CD8-positive, alpha-beta memory T cell (primary cell): Measurements from ENCODE around the gene SCN1A. TPM values are rescaled to one million over a fixed set of nuclear protein-coding genes. Genes with fewer than 3 reads are reported as not detected.

Experiments
- CTCF ChIA-PET: fragments of 350-600 bp; sonication (Branson Sonifier 250); formaldehyde crosslinking; loops from one replicate; lab custom pipeline; 2021; ENCODE audit warnings: antibody characterized with exemption; lab: Charles Lee
- POLR2A ChIA-PET: fragments of 350-600 bp; sonication (Branson Sonifier 250); formaldehyde crosslinking; loops from one replicate; lab custom pipeline; 2021; ENCODE audit warnings: antibody characterized with exemption; lab: Charles Lee
- DNase-seq, 5 donors: peaks; one replicate each; pipeline versions ENCODE4 v3.0.0 to v3.0.0-alpha.2; 2020 to 2022; ENCODE audit warnings: mixed read lengths in 1 of 5
- H3K27ac ChIP-seq: one replicate; pipeline ENCODE4 v1.7.0; 2013; ENCODE audit warnings: low read depth, mild to moderate bottlenecking, low read length, moderate library complexity
- H3K27me3 ChIP-seq: 2 replicates; pipeline ENCODE4 v1.7.0; 2013; ENCODE audit warnings: low read length, mild to moderate bottlenecking; ENCODE audit not compliant: insufficient read depth, poor library complexity, severe bottlenecking
- H3K36me3 ChIP-seq: 2 replicates; pipeline ENCODE4 v1.7.0; 2013; ENCODE audit warnings: mild to moderate bottlenecking, low read length, moderate library complexity; ENCODE audit not compliant: insufficient read depth
- H3K4me1 ChIP-seq: 2 replicates; pipeline ENCODE4 v1.7.0; 2013; ENCODE audit warnings: mild to moderate bottlenecking, low read length, moderate library complexity; ENCODE audit not compliant: insufficient read depth
- H3K4me3 ChIP-seq: 2 replicates; pipeline ENCODE4 v1.7.0; 2013; ENCODE audit warnings: mild to moderate bottlenecking, low read length
- H3K9me3 ChIP-seq: 2 replicates; pipeline ENCODE4 v1.7.0; 2013; ENCODE audit warnings: mild to moderate bottlenecking, low read length
- H3K27ac Mint-ChIP-seq, 8 donors: one replicate each; pipeline ENCODE4 v1.8.0; 2020 to 2021; ENCODE audit warnings: mixed read lengths in 8 of 8, mild to moderate bottlenecking in 6 of 8, inconsistent platforms in 3 of 8, moderate library complexity in 3 of 8
- H3K27me3 Mint-ChIP-seq, 2 donors: one replicate each; pipeline ENCODE4 v1.8.0; 2020 to 2021; ENCODE audit warnings: mixed read lengths in 2 of 2, mild to moderate bottlenecking in 1 of 2, moderate library complexity in 1 of 2
- H3K36me3 Mint-ChIP-seq, 3 donors: one replicate each; pipeline ENCODE4 v1.8.0; 2020 to 2021; ENCODE audit warnings: mixed read lengths in 3 of 3, inconsistent platforms in 1 of 3, mild to moderate bottlenecking in 1 of 3
- H3K4me1 Mint-ChIP-seq, 3 donors: one replicate each; pipeline ENCODE4 v1.8.0; 2020 to 2021; ENCODE audit warnings: mixed read lengths in 3 of 3, inconsistent platforms in 1 of 3, mild to moderate bottlenecking in 1 of 3
- H3K4me3 Mint-ChIP-seq, 7 donors: one replicate each; pipeline ENCODE4 v1.8.0; 2020 to 2021; ENCODE audit warnings: mixed read lengths in 7 of 7, mild to moderate bottlenecking in 6 of 7, moderate library complexity in 4 of 7, inconsistent platforms in 2 of 7
- H3K9me3 Mint-ChIP-seq, 5 donors: one replicate each; pipeline ENCODE4 v1.8.0; 2020 to 2022; ENCODE audit warnings: mixed read lengths in 5 of 5, mild to moderate bottlenecking in 3 of 5, moderate library complexity in 2 of 5, inconsistent platforms in 1 of 5
- polyA plus RNA-seq: library from polyadenylated mRNA; unstranded; fragments of 300-500 nt; fragmentation: Illumina TruSeq; gene quantifications from one replicate; pipeline ENCODE4 v1.2.3, GENCODE V29; 2021
- total RNA-seq, 2 experiments: library from RNA; stranded (reverse); gene quantifications; one replicate each; pipeline ENCODE4 v1.2.3, GENCODE V29; 2021

SCN1A gene
- total and polyA plus RNA-seq, 3 experiments from 2014 or later: not detected

DNA sequence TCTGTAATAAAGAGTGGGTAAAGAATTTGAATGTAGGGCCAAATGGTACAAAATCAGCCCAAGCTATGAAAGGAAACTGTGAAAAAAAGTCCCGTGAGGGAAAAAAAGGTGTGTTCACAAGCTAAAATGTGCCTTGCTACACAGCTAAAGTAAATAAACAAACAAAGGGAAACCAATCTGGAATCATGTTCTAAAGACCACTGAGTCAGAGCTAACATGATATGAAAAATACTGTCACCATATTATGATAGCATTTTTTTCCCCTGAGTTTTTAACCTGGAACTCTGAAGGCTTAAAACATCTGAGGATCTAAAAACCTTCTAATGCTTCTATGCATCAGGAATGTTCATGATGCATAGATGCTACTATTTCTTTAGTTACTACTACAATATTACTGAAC is 58.8 kb downstream of the SCN1A start:
- Mint-ChIP-seq H3K9me3 (no peaks in the 10 kb centered on the region), H3K27me3 (peaks cover 3 to 15% of the 10 kb centered on the region in 2 donors), H3K4me3 (no peak overlapping the region), H3K27ac (no peak overlapping the region), H3K36me3 (no peaks in the 10 kb centered on the region), H3K4me1 (no peaks in the 10 kb centered on the region)
- no peaks in the 10 kb centered on the region for H3K4me1 ChIP-seq
- no peak overlapping the region for H3K27ac ChIP-seq
- H3K9me3 ChIP-seq: no peaks in the 10 kb centered on the region
- DNase-seq: no peak
- no peaks in the 10 kb centered on the region for H3K27me3 ChIP-seq
- H3K36me3 ChIP-seq: no peaks in the 10 kb centered on the region
- ChIA-PET CTCF (no interaction called here), POLR2A (no interaction called here)
- no peak overlapping the region for H3K4me3 ChIP-seq

- ChIA-PET CTCF (no interaction called here), POLR2A (no interaction called here)
- Histone ChIP-seq H3K27me3 (no peaks in the 10 kb centered on the region), H3K9me3 (no peaks in the 10 kb centered on the region), H3K4me3 (no peak overlapping the region), H3K27ac (no peak overlapping the region), H3K36me3 (no peaks in the 10 kb centered on the region), H3K4me1 (no peaks in the 10 kb centered on the region)
- DNase-seq: no peak
- no peaks in the 10 kb centered on the region for H3K9me3 Mint-ChIP-seq
- H3K4me3 Mint-ChIP-seq: no peak overlapping the region
- no peaks in the 10 kb centered on the region for H3K4me1 Mint-ChIP-seq
- no peak overlapping the region for H3K27ac Mint-ChIP-seq
- no peaks in the 10 kb centered on the region for H3K36me3 Mint-ChIP-seq
- peaks cover 3 to 15% of the 10 kb centered on the region in 2 donors for H3K27me3 Mint-ChIP-seq
Observed at GRCh38 chr2:166067229-166067628, 60.6 kb downstream of the SCN1A start.

DNA sequence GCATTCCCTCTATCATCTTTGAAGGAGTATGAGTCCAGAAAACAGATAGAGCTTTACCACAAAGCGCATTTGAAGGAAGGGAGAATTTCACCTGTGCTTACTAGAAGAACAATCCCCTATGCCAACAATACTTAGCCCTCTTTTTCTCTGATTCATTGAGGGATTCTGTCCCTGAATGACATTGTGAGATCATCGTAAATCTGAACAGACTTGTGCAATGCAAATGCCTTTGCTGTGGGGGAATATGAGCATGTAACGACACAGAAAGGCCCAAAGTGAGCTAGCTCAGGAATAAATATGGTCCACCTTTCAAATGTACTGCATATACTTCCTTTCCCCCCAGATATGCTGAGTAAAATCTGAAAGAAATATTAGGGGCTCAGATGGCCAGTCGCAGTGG is 67.6 kb downstream of the SCN1A start:
- DNase-seq: no peak
- no peak overlapping the region for H3K27ac ChIP-seq
- Mint-ChIP-seq H3K27ac (no peak overlapping the region), H3K9me3 (no peaks in the 10 kb centered on the region), H3K4me1 (no peaks in the 10 kb centered on the region), H3K36me3 (no peaks in the 10 kb centered on the region), H3K4me3 (no peak overlapping the region), H3K27me3 (peaks cover 1 to 5% of the 10 kb centered on the region in 2 donors)
- no peak overlapping the region for H3K4me3 ChIP-seq
- no peaks in the 10 kb centered on the region for H3K9me3 ChIP-seq
- ChIA-PET POLR2A (no interaction called here), CTCF (no interaction called here)
- no peaks in the 10 kb centered on the region for H3K27me3 ChIP-seq
- H3K36me3 ChIP-seq: no peaks in the 10 kb centered on the region
- H3K4me1 ChIP-seq: no peaks in the 10 kb centered on the region

DNA sequence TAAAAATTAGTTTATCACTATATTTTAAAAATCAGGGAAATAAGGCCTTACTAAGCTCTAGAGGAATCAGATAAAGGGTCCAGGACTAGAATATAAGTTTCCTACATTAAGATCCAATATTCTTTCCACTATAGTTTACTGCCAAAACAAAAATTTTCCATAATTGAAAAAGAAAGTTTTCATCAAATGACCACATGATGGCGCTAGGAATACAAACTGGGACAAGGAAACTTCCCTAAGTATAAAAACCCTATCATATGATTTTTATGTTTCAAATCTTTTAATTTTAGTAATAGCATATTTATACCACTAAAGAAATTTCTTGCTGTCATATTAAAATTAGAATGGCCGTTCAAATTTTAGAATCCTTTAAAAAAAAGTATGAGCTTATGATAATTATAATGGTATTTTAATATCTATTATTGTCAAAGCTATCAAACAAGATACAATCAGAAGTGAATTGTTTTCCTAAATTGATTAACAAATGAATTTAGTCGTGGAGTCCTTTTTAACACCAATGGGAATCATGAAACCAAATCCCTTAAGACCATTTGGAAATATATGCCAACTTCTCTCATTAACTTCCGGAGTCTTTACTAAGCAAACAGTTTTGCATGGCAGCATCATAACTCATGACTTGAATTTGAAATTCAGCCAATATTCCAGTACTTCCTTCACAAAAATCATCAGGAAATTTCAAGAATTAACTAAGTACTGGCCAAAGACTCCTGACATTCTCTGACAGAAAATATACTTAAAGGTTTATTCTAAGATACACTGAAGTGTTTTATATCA is 70.3 kb downstream of the SCN1A start:
- Histone ChIP-seq H3K9me3 (no peaks in the 10 kb centered on the region), H3K36me3 (no peaks in the 10 kb centered on the region), H3K4me3 (no peak overlapping the region), H3K27me3 (no peaks in the 10 kb centered on the region), H3K4me1 (no peaks in the 10 kb centered on the region), H3K27ac (no peak overlapping the region)
- Mint-ChIP-seq H3K9me3 (no peaks in the 10 kb centered on the region), H3K36me3 (no peaks in the 10 kb centered on the region), H3K4me3 (no peak overlapping the region), H3K27ac (no peak overlapping the region), H3K4me1 (no peaks in the 10 kb centered on the region), H3K27me3 (peaks cover 1 to 14% of the 10 kb centered on the region in 2 donors)
- POLR2A ChIA-PET: no interaction called here
- CTCF ChIA-PET: no interaction called here
- DNase-seq: no peak

GRCh38 chr2:166044853-166045483 is 82.9 kb downstream of the SCN1A start:
- H3K27me3 Mint-ChIP-seq: peaks cover 3 to 4% of the 10 kb centered on the region in 2 donors
- no peaks in the 10 kb centered on the region for H3K4me1 Mint-ChIP-seq
- H3K4me1 ChIP-seq: no peaks in the 10 kb centered on the region
- no peak overlapping the region for H3K27ac Mint-ChIP-seq
- H3K4me3 ChIP-seq: no peak overlapping the region
- CTCF ChIA-PET: no interaction called here
- H3K36me3 ChIP-seq: no peaks in the 10 kb centered on the region
- no peak for DNase-seq
- H3K9me3 ChIP-seq: no peaks in the 10 kb centered on the region
- no peak overlapping the region for H3K4me3 Mint-ChIP-seq
- no peaks in the 10 kb centered on the region for H3K36me3 Mint-ChIP-seq
- POLR2A ChIA-PET: no interaction called here
- H3K27me3 ChIP-seq: no peaks in the 10 kb centered on the region
- no peak overlapping the region for H3K27ac ChIP-seq
- no peaks in the 10 kb centered on the region for H3K9me3 Mint-ChIP-seq

- Histone ChIP-seq H3K4me3 (no peak overlapping the region), H3K4me1 (no peaks in the 10 kb centered on the region), H3K27me3 (no peaks in the 10 kb centered on the region), H3K27ac (no peak overlapping the region), H3K36me3 (no peaks in the 10 kb centered on the region), H3K9me3 (no peaks in the 10 kb centered on the region)
- Mint-ChIP-seq H3K27me3 (peaks cover 0 to 4% of the 10 kb centered on the region in 2 donors), H3K4me1 (no peaks in the 10 kb centered on the region), H3K36me3 (no peaks in the 10 kb centered on the region), H3K27ac (no peak overlapping the region), H3K4me3 (no peak overlapping the region), H3K9me3 (no peaks in the 10 kb centered on the region)
- CTCF ChIA-PET: no interaction called here
- DNase-seq: no peak
- POLR2A ChIA-PET: no interaction called here
Observed at GRCh38 chr2:166042768-166043390, 84.9 kb downstream of the SCN1A start.

- Histone ChIP-seq H3K4me1 (no peaks in the 10 kb centered on the region), H3K27ac (no peak overlapping the region), H3K27me3 (no peaks in the 10 kb centered on the region), H3K4me3 (no peak overlapping the region), H3K36me3 (no peaks in the 10 kb centered on the region), H3K9me3 (no peaks in the 10 kb centered on the region)
- ChIA-PET POLR2A (no interaction called here), CTCF (no interaction called here)
- Mint-ChIP-seq H3K9me3 (no peaks in the 10 kb centered on the region), H3K27me3 (peaks cover 0 to 4% of the 10 kb centered on the region in 2 donors), H3K4me3 (no peak overlapping the region), H3K36me3 (no peaks in the 10 kb centered on the region), H3K4me1 (no peaks in the 10 kb centered on the region), H3K27ac (no peak overlapping the region)
- no peak for DNase-seq
Observed at GRCh38 chr2:166042356-166042755, 85.5 kb downstream of the SCN1A start.

- ChIA-PET CTCF (no interaction called here), POLR2A (no interaction called here)
- Histone ChIP-seq H3K27me3 (no peaks in the 10 kb centered on the region), H3K4me1 (no peaks in the 10 kb centered on the region), H3K4me3 (no peak overlapping the region), H3K27ac (no peak overlapping the region), H3K9me3 (no peaks in the 10 kb centered on the region), H3K36me3 (no peaks in the 10 kb centered on the region)
- no peak overlapping the region for H3K27ac Mint-ChIP-seq
- H3K9me3 Mint-ChIP-seq: no peaks in the 10 kb centered on the region
- H3K27me3 Mint-ChIP-seq: peaks cover 0 to 4% of the 10 kb centered on the region in 2 donors
- no peaks in the 10 kb centered on the region for H3K4me1 Mint-ChIP-seq
- no peak for DNase-seq
- no peaks in the 10 kb centered on the region for H3K36me3 Mint-ChIP-seq
- H3K4me3 Mint-ChIP-seq: no peak overlapping the region
Observed at GRCh38 chr2:166041613-166042012, 86.2 kb downstream of the SCN1A start.
